Posterior vena cava (tissue), 2 donors: Measurements from ENCODE around the gene AGPAT2. TPM values are rescaled to one million over a fixed set of nuclear protein-coding genes. Genes with fewer than 3 reads are reported as not detected.
A peak's percentile ranks its signal among the peaks of the same experiment; 100 is the strongest.

ENCODE experiments used
- DNase-seq: peaks from one replicate; pipeline ENCODE4 v3.0.0-alpha.2; 2020; ENCODE audit warnings: low spot score
- intact Hi-C, 2 donors: fragments of 100-400 bp; cut with DNase I; formaldehyde crosslinking; loops; one replicate each; pipeline versions ENCODE4 v1.14.1 to v1.14.2; 2022 to 2023
- total RNA-seq, 2 donors: library from RNA; stranded (reverse); fragmentation: NEBNext Ultra II Directional; extraction: Animal tissue kit (Norgen Biotek cat#: 25700); gene quantifications; one replicate each; pipeline ENCODE4 v1.2.1, GENCODE V29; 2021
- donor health status: DM: yes; HTN: yes; CAD: no.
- donor health status: DM: yes; HTN: yes; CAD: no.

The AGPAT2 gene
- total RNA-seq, 2 donors from 2014 or later, result 27.1 to 28.8 TPM

DNA sequence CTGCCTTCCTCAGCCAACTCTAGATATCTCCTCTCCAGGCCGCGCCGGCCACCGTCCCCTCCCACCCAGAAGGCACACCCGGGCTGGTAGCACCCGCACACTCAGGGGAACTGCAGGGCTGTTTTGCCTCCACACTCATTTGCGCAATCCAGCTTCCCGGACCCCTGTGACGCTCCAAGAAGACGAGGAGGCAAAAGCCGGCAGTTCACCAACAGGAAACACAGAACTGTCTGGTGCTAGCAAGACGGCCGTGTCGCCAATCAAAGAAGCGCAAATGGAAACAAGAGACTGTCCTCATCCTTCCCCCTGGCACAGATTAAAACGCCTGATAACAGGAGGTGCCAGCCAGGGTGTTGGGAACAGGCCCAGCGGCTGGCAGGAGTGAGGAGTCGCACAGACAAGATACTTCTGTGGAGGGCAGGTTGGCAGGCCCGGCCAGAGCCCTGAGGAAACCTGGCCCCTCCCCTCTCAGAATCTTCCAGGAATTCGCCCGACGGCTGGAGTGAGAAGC, 7.8 kb downstream of the AGPAT2 start:
- peak; percentile 91 for DNase-seq
- intact Hi-C loops, result no loop called here

GRCh38 chr9:136678624-136679023, 8.6 kb downstream of the AGPAT2 start:
- no peak for DNase-seq

DNA sequence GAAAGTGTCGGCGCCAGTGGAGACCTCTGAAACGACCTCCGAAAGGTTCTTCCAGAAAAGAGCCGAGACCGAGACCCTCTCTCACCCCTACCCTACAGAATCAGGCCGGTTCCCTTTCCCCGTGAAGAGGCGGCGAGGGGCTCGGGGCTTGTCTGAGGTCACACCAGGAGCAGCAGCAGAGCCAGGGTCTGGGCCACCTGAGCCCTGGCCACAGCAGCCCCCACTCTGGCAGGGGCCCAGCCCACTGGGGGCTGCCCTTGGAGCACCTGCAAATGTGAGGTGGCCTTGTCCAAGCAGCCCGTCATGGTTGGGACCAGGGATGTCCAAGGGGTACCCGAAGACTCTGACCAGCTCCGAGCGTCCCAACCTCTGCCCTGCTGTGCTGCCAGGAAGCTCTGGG, 9.2 kb downstream of the AGPAT2 start:
- no peak for DNase-seq
- intact Hi-C loops, result no loop called here

More at GRCh38 chr9:136678624-136679023, 8.6 kb downstream of the AGPAT2 start:
- intact Hi-C loops, result no loop called here

GRCh38 chr9:136676920-136677686, 10.2 kb downstream of the AGPAT2 start:
- DNase-seq, result no peak
- intact Hi-C loops, result no loop called here

DNA sequence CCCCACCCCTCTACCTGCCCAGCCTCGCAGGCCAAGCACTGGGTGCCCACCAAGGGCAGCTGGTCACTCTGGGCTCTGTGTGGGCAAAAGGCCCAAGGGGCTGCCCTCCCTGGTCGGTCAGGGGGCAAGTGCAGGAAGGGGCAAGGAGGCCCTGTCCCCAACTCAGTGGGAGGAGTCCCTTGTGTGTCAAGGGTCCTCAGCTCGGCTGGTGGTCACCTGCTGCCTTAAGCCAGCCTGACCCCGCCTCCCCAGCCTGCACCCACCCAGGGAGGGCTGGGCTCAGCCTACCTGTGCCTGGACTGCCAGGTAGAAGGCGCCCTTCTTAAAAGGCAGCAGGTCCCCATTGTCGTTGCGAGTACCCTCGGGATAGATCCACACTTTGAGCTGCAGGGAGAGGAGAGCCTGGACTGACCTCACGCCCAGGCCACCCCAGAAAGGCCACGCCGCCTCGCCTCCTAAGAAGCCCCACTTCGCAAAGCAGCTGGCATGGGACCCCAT, 10.9 kb downstream of the AGPAT2 start:
- DNase-seq, result no peak
- intact Hi-C loops, result no loop called here

DNA sequence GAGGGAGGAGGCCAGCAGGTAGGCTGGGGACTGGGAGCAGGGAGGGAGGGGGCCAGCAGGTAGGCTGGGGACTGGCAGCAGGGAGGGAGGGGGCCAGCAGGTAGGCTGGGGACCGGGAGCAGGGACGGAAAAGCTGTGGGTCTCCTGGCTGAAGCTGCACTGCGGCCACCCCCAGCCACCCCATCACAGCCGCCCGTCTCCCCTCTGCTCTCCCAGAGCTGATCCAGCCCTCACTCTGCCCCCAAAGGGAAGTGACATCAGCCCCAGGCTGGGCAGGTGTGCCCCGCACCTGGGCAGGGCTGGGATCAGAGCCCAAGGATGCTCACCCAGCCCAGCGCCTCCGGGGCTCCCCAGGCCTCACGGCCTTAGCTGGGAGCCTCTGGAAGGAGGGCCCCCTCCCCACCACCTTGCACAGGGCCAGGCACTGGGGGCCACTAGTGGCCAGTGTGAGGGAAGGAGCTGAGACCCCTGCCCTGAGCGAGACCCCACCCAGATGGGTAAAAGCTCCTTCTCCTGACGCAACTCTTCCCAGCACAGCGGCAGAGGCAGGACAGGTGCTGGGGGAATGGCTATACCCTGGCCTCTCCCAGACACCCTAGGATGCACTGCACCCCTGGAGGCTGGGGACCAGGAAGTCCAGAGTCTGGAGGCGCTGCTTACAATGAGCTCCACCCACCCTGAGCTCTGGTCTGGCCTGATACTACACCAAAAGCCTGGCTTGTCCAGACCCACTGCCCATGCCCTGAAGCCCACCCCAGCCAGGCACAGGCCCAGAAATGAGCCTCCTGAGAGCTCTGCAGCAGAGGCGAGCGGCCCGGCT, 11.6 kb downstream of the AGPAT2 start:
- no peak for DNase-seq
- intact Hi-C loops, result no loop called here

GRCh38 chr9:136674786-136675349, 12.4 kb downstream of the AGPAT2 start:
- intact Hi-C loops, result no loop called here
- DNase-seq, result no peak

- intact Hi-C loops, result no loop called here
- no peak for DNase-seq
These were observed 13.1 kb downstream of the AGPAT2 start for GRCh38 chr9:136673975-136674785.

DNA sequence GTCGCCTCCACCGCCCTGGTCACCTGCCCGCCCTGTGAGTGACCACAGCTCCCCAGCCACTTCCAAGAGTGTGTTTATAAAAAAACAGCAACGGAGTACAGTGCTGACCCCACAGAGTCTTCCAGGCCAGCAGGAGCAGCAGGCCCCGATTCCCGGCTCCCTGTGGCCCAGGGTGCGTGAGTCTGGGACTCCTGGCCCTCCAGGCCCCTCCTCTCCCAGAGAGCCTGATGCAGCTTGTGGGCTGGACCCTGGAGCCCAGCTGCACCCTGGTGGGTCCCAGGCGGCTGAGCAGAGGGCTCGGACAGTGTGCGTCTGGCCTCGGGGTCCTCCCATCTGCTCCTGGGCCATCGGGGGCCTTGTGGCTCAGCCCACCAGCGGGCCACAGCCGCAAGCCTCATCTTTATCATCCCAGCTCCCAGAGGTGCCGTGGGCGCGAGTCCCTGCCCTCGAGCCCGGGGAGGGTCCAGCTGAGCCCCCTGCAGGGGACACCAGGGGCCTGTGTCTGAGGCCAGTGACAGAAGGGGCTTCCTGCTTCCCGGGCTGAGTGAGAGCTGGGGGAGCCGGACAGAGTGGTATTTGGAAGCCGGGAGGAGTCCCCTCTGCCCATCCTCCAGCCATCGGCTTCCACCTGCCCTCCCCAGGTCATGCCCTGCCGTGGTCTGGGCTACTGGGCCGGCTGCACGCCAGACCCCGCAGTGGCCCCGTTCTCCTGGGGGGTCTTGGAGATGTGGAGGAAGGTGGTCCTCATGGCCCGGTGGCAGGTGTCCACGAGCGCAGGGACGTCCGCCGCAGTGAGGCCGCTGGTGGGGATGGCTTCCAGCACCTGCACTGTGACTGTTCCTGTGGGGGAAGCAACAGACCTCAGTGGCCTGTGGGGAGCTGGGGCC, 13.9 kb downstream of the AGPAT2 start:
- DNase-seq, result no peak
- intact Hi-C loops, result no loop called here

- DNase-seq, result no peak
- intact Hi-C loops, result no loop called here
These were observed 14.7 kb downstream of the AGPAT2 start for GRCh38 chr9:136672431-136673087.

- DNase-seq, result no peak
- intact Hi-C loops, result no loop called here
These were observed 15.4 kb downstream of the AGPAT2 start for GRCh38 chr9:136671646-136672430.

- no peak for DNase-seq
- intact Hi-C loops, result no loop called here
These were observed 16.0 kb downstream of the AGPAT2 start for GRCh38 chr9:136671254-136671614.

DNA sequence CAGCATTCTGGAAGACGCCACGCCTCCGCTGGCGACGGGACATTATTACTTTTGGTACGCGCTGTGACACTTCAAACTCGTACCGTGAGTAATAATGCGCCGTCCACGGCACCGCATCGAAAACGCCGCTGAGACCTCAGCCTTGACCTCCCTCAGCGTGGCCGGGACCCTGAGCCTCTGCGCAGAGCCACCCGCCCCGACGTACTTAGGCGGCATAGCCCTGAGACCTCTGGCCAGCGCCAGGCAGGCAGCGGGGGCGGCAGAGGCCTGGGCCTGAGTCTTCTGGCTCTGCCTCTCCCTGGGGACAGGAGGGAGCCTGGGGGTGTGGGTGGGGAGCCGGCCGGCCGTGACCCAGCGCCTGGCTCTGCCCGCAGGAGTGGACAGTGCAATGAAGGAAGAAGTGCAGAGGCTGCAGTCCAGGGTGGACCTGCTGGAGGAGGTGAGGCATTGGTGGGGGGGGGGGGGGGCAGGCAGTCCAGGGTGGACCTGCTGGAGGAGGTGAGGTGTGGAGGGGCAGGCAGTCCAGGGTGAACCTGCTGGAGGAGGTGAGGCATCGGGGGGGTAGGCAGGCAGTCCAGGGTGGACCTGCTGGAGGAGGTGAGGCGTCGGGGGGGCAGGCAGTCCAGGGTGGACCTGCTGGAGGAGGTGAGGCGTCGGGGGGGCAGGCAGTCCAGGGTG, 16.5 kb downstream of the AGPAT2 start:
- intact Hi-C loops, result no loop called here
- no peak for DNase-seq

DNA sequence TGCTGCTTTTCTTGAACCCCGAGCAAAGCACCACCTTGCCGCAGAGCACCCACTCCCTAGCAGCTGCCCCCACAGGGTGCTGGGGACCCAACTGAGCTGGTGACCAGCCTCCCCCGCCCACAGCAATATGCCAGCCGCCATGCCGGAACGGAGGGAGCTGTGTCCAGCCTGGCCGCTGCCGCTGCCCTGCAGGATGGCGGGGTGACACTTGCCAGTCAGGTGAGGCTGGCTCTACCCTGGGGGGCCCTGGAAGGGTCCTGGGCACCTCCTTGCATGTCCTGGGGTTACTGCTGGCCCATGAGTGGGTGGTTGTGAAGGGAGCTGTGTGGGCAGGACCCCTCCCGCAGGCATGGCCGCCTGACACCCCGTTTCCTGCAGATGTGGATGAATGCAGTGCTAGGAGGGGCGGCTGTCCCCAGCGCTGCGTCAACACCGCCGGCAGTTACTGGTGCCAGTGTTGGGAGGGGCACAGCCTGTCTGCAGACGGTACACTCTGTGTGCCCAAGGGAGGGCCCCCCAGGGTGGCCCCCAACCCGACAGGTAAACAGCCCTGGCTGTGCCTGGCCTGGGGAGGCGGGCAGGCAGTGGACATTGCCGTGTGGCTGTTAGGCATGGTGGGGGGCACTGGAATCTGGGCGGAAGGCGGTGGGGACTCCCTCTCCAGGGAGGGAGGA, 17.3 kb downstream of the AGPAT2 start:
- no peak for DNase-seq

DNA sequence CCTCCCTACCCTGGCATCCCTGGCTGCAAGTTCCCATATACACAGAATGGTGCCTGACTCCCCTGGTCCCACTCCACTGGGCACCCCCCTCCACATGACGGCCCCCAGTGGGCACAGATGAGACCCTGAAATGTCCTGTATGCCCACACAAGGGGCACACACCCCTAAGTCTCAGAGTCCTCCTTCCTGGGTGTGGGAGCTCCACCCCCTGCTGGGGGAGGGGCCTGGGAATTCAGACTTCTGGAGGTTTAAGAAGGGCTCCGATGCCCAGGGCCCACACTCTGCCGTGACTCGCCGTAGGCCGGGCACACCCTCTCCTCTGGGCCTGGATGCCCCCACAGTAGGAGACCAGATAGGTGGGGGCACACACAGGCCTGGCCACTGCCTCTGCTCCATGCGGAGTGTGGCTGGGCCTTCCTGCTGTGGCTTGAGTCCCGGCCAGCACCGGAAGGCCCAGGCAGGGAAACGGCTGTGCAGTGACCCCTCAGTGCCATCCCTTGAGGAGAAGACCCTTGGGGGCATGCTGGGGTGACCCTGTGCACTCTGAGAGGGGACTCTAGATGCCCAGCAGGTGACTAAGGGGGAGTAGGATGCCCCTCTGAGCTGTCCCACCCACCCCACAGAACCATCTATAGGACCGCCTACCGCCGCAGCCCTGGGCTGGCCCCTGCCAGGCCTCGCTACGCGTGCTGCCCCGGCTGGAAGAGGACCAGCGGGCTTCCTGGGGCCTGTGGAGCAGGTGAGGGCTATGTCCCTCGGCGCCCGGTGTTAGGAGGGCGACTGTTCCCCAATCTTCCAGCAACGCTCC, 18.1 kb downstream of the AGPAT2 start:
- intact Hi-C loops, result no loop called here
- no peak for DNase-seq

More for the DNA sequence above, 17.3 kb downstream of the AGPAT2 start:
- intact Hi-C loops, result no loop called here
